AG09309 (cell line): ENCODE results near the gene SAMHD1.

Source experiments
- DNase-seq: peaks from one replicate; pipeline ENCODE4 v3.0.0-alpha.2; 2010; ENCODE audit warnings: low read depth
- H3K4me3 ChIP-seq: 2 replicates; pipeline ENCODE4 v1.5.1; 2011; ENCODE audit warnings: mild to moderate bottlenecking, low read depth, low read length, moderate library complexity; ENCODE audit not compliant: control insufficient read depth
- CTCF ChIP-seq: IDR thresholded peaks from 2 replicates; pipeline ENCODE4 v1.5.1; 2011; ENCODE audit warnings: mild to moderate bottlenecking, low read depth, low read length, inconsistent platforms; ENCODE audit not compliant: insufficient read depth, control insufficient read depth; ENCODE audit errors: missing control alignments

Gene SAMHD1

GRCh38 chr20:36851490-36851889 lies 100.0 kb downstream of the SAMHD1 start:
- H3K4me3 ChIP-seq, result no peak overlapping the region
- no peak for DNase-seq

GRCh38 chr20:36850759-36851158 lies 100.7 kb downstream of the SAMHD1 start:
- no peak for TF ChIP-seq CTCF
- DNase-seq, result no peak
- H3K4me3 ChIP-seq, result no peak overlapping the region

More at GRCh38 chr20:36851490-36851889, 100.0 kb downstream of the SAMHD1 start:
- TF ChIP-seq CTCF, result no peak

DNA sequence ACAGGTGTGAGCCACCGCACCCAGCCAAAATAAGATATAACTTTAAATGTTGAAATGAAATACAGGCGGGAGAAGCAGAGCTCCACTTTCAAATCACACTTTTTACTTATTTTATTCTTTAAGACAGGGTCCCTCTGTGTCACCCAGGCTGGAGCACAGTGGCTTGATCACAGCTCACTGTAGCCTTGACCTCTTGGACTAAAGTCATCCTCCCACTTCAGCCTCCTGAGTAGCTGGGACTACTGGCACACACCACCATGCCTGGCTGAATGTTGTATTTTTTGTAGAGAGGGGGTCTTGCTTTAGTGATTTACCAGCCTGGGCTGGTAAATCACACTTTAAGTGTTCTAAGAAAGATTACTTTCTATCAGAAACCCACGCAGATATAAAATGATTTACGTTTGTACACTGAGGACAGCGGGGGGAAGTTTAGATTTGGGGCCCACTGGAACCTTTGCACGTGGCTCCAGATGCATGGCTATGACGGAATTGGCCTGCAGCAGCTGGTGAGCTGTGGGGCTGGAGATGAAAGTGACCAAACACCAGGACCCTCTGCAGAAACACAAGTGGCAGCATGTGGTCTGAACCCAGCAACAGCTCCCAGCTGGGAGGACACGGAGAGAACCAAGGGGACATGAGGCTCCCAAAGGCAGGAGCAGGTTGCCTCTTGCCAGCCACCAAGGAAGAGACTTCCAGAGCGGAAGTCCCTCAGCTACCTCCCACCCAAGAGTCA lies 102.0 kb downstream of the SAMHD1 start:
- TF ChIP-seq CTCF, result no peak
- no peak overlapping the region for H3K4me3 ChIP-seq
- DNase-seq, result no peak

DNA sequence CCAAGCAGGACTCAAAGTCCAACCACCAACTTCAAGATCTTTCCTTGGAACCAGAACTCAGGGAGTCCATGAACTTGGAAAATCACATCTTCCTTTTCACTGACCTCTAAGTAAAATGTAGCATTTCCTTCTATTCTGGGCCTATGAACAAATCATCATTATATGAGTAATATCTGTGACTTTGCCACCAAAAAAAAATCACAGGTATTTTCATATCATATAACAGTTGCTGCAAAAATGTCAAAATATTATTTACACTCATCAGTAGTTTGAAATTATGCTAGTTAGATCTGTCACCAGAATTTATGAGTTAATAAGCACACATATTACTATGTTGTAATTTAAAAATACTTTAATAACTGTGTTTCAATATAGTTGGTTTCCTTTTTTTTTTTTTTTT lies 102.8 kb downstream of the SAMHD1 start:
- H3K4me3 ChIP-seq, result no peak overlapping the region; the same call in 1 of the 2 replicates
- no peak for DNase-seq
- TF ChIP-seq CTCF, result no peak

DNA sequence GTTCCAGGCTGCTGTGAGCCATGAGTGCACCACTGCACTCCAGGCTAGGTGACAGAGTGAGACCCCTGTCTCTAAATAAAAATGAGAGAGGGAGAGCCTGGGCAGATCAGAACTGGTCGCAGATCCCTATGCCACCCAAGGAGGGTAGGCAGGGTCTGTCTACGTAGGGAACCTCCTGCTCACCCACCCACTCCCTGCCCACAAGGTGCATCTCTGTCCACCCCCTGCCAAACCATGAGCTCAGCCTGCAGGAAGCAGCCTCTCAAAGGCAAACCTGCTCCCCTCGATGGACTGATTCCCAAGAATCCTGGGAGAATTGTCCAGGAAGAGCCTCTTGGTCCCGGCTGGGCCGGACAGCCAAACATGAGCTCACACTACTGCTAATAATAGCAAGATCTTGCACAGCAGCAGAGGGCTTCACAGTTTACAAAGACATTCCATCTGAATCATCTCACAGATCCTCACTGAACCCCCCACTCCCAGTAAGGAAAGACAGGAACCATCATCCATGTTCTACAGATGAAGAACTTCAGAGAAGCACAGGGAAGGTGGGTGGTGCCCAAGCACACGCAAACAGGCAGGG lies 103.3 kb downstream of the SAMHD1 start:
- no peak for TF ChIP-seq CTCF
- H3K4me3 ChIP-seq, result no peak overlapping the region; the same call in 1 of the 2 replicates
- no peak for DNase-seq

GRCh38 chr20:36847710-36848040 lies 103.8 kb downstream of the SAMHD1 start:
- H3K4me3 ChIP-seq, result no peak overlapping the region
- DNase-seq, result no peak
- TF ChIP-seq CTCF, result no peak
